Lung (tissue), 12 donors: ENCODE measurements around the gene C5orf24. TPM values are rescaled to one million over a fixed set of nuclear protein-coding genes. Genes with fewer than 3 reads are reported as not detected.

Experiments used
- ATAC-seq: fragments of 200-7000 bp; cut with Tn5 transposase; one replicate; pipeline ENCODE4 v1.9.1; 2020; ENCODE audit warnings: moderate number of reproducible peaks; ENCODE audit not compliant: insufficient read depth, low FRiP score
- DNase-seq, 3 donors: peaks; one replicate each; pipeline ENCODE4 v3.0.0-alpha.2; 2013 to 2017
- H3K27ac ChIP-seq, 2 donors: one replicate each; pipeline ENCODE4 v1.5.1; 2013; ENCODE audit warnings: mild to moderate bottlenecking in 2 of 2, moderate library complexity in 2 of 2, control low read depth in 1 of 2, inconsistent platforms in 1 of 2, low read depth in 1 of 2, low read length in 1 of 2
- H3K27me3 ChIP-seq, 3 donors: one replicate each; pipeline ENCODE4 v1.5.1; 2013; ENCODE audit warnings: low read length in 2 of 3; ENCODE audit not compliant: control insufficient read depth in 3 of 3, insufficient read depth in 3 of 3
- H3K36me3 ChIP-seq, 4 donors: one replicate each; pipeline ENCODE4 v1.5.1; 2013; ENCODE audit warnings: low read length in 4 of 4, mild to moderate bottlenecking in 1 of 4, moderate library complexity in 1 of 4; ENCODE audit not compliant: control insufficient read depth in 4 of 4, insufficient read depth in 4 of 4
- H3K4me1 ChIP-seq, 5 donors: one replicate each; pipeline ENCODE4 v1.5.1; 2013; ENCODE audit warnings: low read length in 5 of 5, mild to moderate bottlenecking in 2 of 5, moderate library complexity in 1 of 5; ENCODE audit not compliant: control insufficient read depth in 5 of 5, insufficient read depth in 5 of 5
- H3K4me3 ChIP-seq: one replicate; pipeline ENCODE4 v1.5.1; 2013; ENCODE audit warnings: mild to moderate bottlenecking, control low read depth, moderate library complexity
- H3K9ac ChIP-seq, 2 donors: one replicate each; pipeline ENCODE4 v1.5.1; 2013; ENCODE audit warnings: low read length in 2 of 2, control low read depth in 1 of 2; ENCODE audit not compliant: insufficient read depth in 1 of 2
- H3K9me3 ChIP-seq, 4 donors: one replicate each; pipeline ENCODE4 v1.5.1; 2013; ENCODE audit warnings: low read length in 3 of 4, mild to moderate bottlenecking in 1 of 4, moderate library complexity in 1 of 4; ENCODE audit not compliant: control insufficient read depth in 4 of 4, insufficient read depth in 3 of 4
- CTCF ChIP-seq: IDR thresholded peaks from 2 replicates; pipeline ENCODE4 v1.5.1; 2012; ENCODE audit warnings: mild to moderate bottlenecking; ENCODE audit errors: control extremely low read depth, extremely low read depth
- WGBS, 2 donors: extraction: QIAGEN DNeasy Blood & Tissue Kit; methylation state at CpG; one replicate each; pipeline ENCODE4 v1.1.7; 2013; 5-methylcytosine and 5-hydroxymethylcytosine counted together
- polyA plus RNA-seq, 2 donors: library from polyadenylated mRNA; stranded (reverse); fragments of 200-250 nt; gene quantifications; one replicate each; pipeline ENCODE4 v1.2.1, GENCODE V29; 2013
- total RNA-seq, 2 donors: library from RNA; depleted of rRNA in 1 of 2; stranded (reverse); fragments of >200 nt in 1 of 2; gene quantifications; one replicate each; pipeline ENCODE4 v1.2.1, GENCODE V29; 2014 to 2021
- donor health status: control.
- donor health status: control.
- donor health status: Bipolar disorder and iron deficiency.
- donor health status: healthy.
- donor health status: DM: yes; HTN: yes; CAD: no.

C5orf24 gene
- total and polyA plus RNA-seq, 4 donors = 19.6 to 68.8 (median 29.7) TPM

DNA sequence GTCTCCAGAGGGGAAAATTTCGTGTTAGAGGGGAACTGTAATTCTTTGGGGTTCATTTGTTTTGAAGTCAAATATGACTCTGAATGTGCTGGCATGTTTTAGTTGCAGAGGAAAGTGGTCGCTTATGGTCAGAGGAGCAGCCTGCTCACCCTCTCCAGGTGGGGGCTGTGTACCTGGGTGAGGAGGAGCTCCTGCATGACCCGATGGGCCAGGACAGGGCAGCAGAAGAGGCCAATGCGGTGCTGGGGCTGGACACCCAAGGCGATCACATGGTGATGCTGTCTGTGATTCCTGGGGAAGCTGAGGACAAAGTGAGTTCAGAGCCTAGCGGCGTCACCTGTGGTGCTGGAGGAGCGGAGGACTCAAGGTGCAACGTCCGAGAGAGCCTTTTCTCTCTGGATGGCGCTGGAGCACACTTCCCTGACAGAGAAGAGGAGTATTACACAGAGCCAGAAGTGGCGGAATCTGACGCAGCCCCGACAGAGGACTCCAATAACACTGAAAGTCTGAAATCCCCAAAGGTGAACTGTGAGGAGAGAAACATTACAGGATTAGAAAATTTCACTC lies 41.9 kb downstream of the C5orf24 start:
- no peaks in the 10 kb centered on the region for H3K27me3 ChIP-seq
- no peak overlapping the region for H3K4me3 ChIP-seq
- peaks cover 0 to 2% (median 0%) of the 10 kb centered on the region in 5 donors for H3K4me1 ChIP-seq
- H3K9me3 ChIP-seq = no peaks in the 10 kb centered on the region
- no peak overlapping the region for H3K27ac ChIP-seq
- no peak overlapping the region for H3K9ac ChIP-seq
- TF ChIP-seq CTCF = no peak
- DNase-seq (no peak), ATAC-seq (no peak)
- H3K36me3 ChIP-seq = peaks cover 4 to 18% (median 10%) of the 10 kb centered on the region in 4 donors
- 91 to 92% methylated on average over 14 of the region's 14 CpGs for WGBS, 2 donors

DNA sequence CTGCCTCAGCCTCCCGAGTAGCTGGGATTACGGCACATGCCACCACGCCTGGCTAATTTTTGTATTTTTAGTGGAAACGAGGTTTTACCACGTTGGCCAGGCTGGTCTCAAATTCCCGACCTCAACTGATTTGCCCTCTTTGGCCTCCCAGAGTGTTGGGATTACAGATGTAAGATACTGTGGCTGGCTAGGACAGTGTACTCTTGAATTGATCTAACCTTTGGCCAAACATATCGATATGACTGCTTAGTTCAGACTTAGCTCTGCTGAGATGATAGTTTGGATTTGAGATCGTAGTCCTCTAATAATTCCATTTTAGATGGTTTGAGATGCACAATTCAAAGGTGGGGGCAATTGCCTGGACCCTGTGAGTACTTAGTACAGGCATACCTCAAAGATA lies 43.6 kb downstream of the C5orf24 start:
- Histone ChIP-seq H3K36me3 (peaks cover 9 to 22% (median 11%) of the 10 kb centered on the region in 4 donors), H3K27me3 (no peaks in the 10 kb centered on the region), H3K9ac (no peak overlapping the region), H3K27ac (no peak overlapping the region), H3K4me1 (peaks cover 0 to 2% (median 0%) of the 10 kb centered on the region in 5 donors), H3K9me3 (no peaks in the 10 kb centered on the region), H3K4me3 (no peak overlapping the region)
- 97% methylated on average over 8 of the region's 8 CpGs for WGBS, 2 donors
- ATAC-seq (no peak), DNase-seq (no peak)
- TF ChIP-seq CTCF = no peak

GRCh38 chr5:134891473-134891872 lies 45.7 kb downstream of the C5orf24 start:
- DNase-seq = no peak
- ATAC-seq = no peak
- Histone ChIP-seq H3K36me3 (peaks cover 9 to 22% (median 11%) of the 10 kb centered on the region in 4 donors), H3K9me3 (no peaks in the 10 kb centered on the region), H3K27ac (no peak overlapping the region), H3K27me3 (no peaks in the 10 kb centered on the region), H3K4me1 (peaks cover 0 to under 1% (median 0%) of the 10 kb centered on the region in 5 donors), H3K9ac (no peak overlapping the region), H3K4me3 (no peak overlapping the region)
- TF ChIP-seq CTCF = no peak
- WGBS, 2 donors = 100% methylated on average over 1 of the region's 1 CpG

DNA sequence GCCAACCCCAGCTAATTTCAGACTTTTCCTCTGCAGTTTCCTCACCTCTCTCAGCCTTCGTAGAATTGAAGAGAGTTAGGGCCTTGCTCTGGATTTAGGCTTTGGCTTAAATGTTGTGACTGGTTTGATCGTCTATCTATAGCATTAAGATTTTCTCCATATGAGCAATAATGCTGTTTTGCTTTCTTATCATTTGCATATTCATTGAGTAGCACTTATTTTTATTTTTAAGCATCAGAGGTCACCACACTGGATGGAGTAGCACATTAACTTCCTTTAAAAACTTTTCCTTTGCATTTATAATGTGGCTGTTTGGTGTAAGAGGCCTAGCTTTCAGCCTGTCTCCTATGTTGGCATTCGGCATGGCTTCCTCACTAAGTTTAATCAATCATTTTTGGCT lies 46.5 kb downstream of the C5orf24 start:
- no peak for DNase-seq
- H3K4me1 ChIP-seq = no peaks in the 10 kb centered on the region
- ATAC-seq = no peak
- no peak overlapping the region for H3K9ac ChIP-seq
- 97% methylated on average over 3 of the region's 3 CpGs for WGBS, 2 donors
- no peaks in the 10 kb centered on the region for H3K27me3 ChIP-seq
- H3K4me3 ChIP-seq = no peak overlapping the region
- no peak overlapping the region for H3K27ac ChIP-seq
- no peak for TF ChIP-seq CTCF
- H3K36me3 ChIP-seq = peaks cover 9 to 22% (median 13%) of the 10 kb centered on the region in 4 donors
- H3K9me3 ChIP-seq = no peaks in the 10 kb centered on the region
